ENCODE data around the gene SLC2A5.

DNA sequence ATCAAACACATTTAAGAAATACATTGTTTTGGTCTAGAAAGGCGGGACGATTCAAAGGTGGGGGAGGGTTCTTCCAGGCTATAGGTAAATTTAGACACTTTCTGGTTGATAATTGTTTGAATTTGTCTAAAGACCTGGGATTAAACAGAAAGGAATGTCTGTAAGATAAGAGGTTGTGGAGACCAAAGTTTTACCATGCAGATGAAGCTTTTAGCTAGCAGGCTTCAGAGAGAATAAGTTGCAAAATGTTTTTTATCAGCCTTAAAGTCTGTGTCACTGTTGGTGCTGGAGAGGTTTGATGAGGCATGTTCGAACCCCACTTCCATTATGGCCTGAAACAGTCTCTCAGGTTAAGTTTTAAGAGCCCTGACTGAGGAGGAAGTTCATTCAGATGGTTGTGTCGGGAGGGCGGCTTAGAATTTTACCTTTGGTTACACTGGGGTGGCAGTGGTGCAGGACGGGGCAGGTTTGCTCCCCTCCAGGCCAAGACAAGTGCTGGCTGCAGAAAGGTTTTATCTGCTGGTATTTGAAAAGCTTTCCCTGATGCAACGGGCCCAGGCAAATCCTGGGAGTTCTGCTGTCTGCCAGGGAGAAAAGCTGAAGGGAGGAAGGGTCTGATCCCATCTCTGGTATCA lies 16.0 kb upstream of the SLC2A5 start:
- TF ChIP-seq, protein P1, sequence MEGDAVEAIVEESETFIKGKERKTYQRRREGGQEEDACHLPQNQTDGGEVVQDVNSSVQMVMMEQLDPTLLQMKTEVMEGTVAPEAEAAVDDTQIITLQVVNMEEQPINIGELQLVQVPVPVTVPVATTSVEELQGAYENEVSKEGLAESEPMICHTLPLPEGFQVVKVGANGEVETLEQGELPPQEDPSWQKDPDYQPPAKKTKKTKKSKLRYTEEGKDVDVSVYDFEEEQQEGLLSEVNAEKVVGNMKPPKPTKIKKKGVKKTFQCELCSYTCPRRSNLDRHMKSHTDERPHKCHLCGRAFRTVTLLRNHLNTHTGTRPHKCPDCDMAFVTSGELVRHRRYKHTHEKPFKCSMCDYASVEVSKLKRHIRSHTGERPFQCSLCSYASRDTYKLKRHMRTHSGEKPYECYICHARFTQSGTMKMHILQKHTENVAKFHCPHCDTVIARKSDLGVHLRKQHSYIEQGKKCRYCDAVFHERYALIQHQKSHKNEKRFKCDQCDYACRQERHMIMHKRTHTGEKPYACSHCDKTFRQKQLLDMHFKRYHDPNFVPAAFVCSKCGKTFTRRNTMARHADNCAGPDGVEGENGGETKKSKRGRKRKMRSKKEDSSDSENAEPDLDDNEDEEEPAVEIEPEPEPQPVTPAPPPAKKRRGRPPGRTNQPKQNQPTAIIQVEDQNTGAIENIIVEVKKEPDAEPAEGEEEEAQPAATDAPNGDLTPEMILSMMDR (IDR thresholded peaks at IDR 0.05 in 8 of 11, conservative IDR thresholded peaks at IDR 0.05 in 3 of 11): no peak
- TF ChIP-seq POLR2A (IDR thresholded peaks at IDR 0.05) (no peak), POLR2AphosphoS5 (IDR thresholded peaks at IDR 0.05) (no peak)

Data from spleen (tissue), 7 donors.